ENCODE data around the gene KIF16B. TPM values are rescaled to one million over a fixed set of nuclear protein-coding genes. Genes with fewer than 3 reads are reported as not detected.

The KIF16B gene
- total and polyA plus RNA-seq, 2 of the 13 experiments (the other 11 are each of a cell fraction or from before 2014, with no cell fraction given), result 6.9 to 18.0 TPM

DNA sequence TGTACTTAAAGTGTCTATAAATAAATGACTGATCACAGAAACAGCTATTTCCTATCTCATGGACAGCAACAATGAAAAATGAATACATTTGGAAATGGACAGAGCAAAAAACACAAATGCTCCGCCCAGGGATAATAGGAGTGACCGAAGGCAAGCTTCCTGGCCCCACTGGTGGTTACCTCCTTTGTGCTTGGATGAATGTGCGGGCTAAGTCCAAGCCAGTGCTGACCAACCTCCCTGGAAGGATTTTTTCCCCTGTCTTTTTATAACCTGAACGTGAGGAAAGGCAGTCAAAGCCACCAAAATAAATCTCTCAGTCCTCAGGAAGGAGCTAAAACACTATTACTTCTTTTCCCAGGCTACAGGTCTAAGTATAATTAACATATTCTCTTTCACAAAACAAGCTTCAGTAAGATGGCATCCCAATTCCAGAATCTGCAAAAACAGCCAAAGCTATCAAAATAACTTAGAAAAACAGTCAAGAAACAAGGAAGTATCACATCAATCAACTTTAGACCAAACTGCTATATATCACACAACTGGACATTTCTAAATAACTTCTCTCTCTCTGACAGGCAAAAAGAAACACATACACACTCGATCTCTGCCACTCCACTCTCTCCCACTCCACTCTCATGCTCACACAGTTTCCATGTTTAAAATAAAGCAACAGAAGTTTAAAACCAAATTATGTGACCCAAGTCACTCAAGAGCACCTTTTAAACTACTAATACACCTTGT is 10.0 kb downstream of the KIF16B start:
- no peaks in the 10 kb centered on the region for H3K9me3 ChIP-seq (ENCODE audit: low read length)
- no peak overlapping the region for H3K4me3 ChIP-seq (replicated peaks in 1 of 3; ENCODE audit: insufficient read depth in 1 of 3, low read depth in 2 of 3, low read length in 3 of 3)
- TF ChIP-seq DDIT3 (CRISPR knock-in tag; IDR thresholded peaks at IDR 0.05) (no peak), NR2F1 (CRISPR knock-in tag; IDR thresholded peaks at IDR 0.05) (no peak), ZNF614 (CRISPR knock-in tag; IDR thresholded peaks at IDR 0.05; ENCODE audit: borderline replicate concordance) (no peak), ZNF567 (CRISPR knock-in tag; IDR thresholded peaks at IDR 0.05; ENCODE audit: borderline replicate concordance) (no peak), ZNF382 (CRISPR knock-in tag; IDR thresholded peaks at IDR 0.05; ENCODE audit: borderline replicate concordance) (no peak), ZNF205 (CRISPR knock-in tag; IDR thresholded peaks at IDR 0.05) (no peak), NFKB2 (CRISPR knock-in tag; IDR thresholded peaks at IDR 0.05; ENCODE audit: borderline replicate concordance) (no peak), MATR3 (CRISPR knock-in tag; IDR thresholded peaks at IDR 0.05) (no peak), ZNF598 (CRISPR knock-in tag; IDR thresholded peaks at IDR 0.05; ENCODE audit: borderline replicate concordance) (no peak), ZNF121 (CRISPR knock-in tag; IDR thresholded peaks at IDR 0.05) (no peak), ZNF816 (CRISPR knock-in tag; IDR thresholded peaks at IDR 0.05; ENCODE audit: borderline replicate concordance) (no peak), HNF4A (CRISPR knock-in tag; IDR thresholded peaks at IDR 0.05) (no peak), U2AF1 (optimal IDR thresholded peaks at IDR 0.05; ENCODE audit: low read depth, low read length) (no peak), ZBTB38 (CRISPR knock-in tag; IDR thresholded peaks at IDR 0.05) (no peak), SUZ12 (IDR thresholded peaks at IDR 0.05; ENCODE audit: low read depth, low read length) (no peak), FOXO4 (CRISPR knock-in tag; conservative IDR thresholded peaks at IDR 0.05) (no peak), FOXJ3 (CRISPR knock-in tag; IDR thresholded peaks at IDR 0.05; ENCODE audit: borderline replicate concordance) (no peak), REXO4 (CRISPR knock-in tag; IDR thresholded peaks at IDR 0.05; ENCODE audit: borderline replicate concordance) (no peak), BCL6 (CRISPR knock-in tag; IDR thresholded peaks at IDR 0.05) (no peak), ZZZ3 (CRISPR knock-in tag; IDR thresholded peaks at IDR 0.05; ENCODE audit: borderline replicate concordance) (no peak)
- no peak overlapping the region for H3K27ac ChIP-seq (ENCODE audit: extremely low read length, insufficient read depth, low read length)
- H3K79me2 ChIP-seq (ENCODE audit: insufficient read depth, low read length), result peaks cover 4% of the 10 kb centered on the region
- intact Hi-C loops (cut with micrococcal nuclease; ENCODE audit: unreplicated experiment) (no loop called here), in situ Hi-C loops (cut with HindIII; ENCODE audit: extremely low pct_ligation_motif_present, low pct_unique_long_range_greater_than_20kb) (no loop called here)
- ATAC-seq, result peak; percentile 52; the same call in 2 of the 3 replicates
- H3K4me1 ChIP-seq (ENCODE audit: insufficient read depth, low read length), result no peaks in the 10 kb centered on the region
- no peak overlapping the region for H2AFZ ChIP-seq (ENCODE audit: low read length)
- FAIRE-seq, result no peak
- no TSS peak for BruUV-seq (replicated peaks)
- 83% methylated on average over 5 of the region's 5 CpGs for WGBS (ENCODE audit: low lambda C conversion rate)
- H4K20me1 ChIP-seq (ENCODE audit: insufficient read depth, low read length), result no peaks in the 10 kb centered on the region
- POLR2A ChIA-PET, result no interaction called here
- no peak overlapping the region for H3K9ac ChIP-seq (ENCODE audit: insufficient read depth, low read depth, low read length)
- H3K27me3 ChIP-seq (ENCODE audit: control insufficient read depth in 1 of 2, insufficient read depth in 2 of 2, low read length in 2 of 2), result no peaks in the 10 kb centered on the region
- no peak overlapping the region for H3K4me2 ChIP-seq (ENCODE audit: low read depth, low read length)
- no peaks in the 10 kb centered on the region for H3K36me3 ChIP-seq (replicated peaks in 1 of 2; ENCODE audit: control insufficient read depth in 1 of 2, insufficient read depth in 2 of 2, low read length in 2 of 2)
- no peak for DNase-seq (ENCODE audit: low spot score)
- CTCF ChIA-PET (ENCODE audit: low intra/inter-chr PET ratio, low total read pairs), result no interaction called here
